ENCODE measurements around the gene RFTN1.

Gene RFTN1, protein sequence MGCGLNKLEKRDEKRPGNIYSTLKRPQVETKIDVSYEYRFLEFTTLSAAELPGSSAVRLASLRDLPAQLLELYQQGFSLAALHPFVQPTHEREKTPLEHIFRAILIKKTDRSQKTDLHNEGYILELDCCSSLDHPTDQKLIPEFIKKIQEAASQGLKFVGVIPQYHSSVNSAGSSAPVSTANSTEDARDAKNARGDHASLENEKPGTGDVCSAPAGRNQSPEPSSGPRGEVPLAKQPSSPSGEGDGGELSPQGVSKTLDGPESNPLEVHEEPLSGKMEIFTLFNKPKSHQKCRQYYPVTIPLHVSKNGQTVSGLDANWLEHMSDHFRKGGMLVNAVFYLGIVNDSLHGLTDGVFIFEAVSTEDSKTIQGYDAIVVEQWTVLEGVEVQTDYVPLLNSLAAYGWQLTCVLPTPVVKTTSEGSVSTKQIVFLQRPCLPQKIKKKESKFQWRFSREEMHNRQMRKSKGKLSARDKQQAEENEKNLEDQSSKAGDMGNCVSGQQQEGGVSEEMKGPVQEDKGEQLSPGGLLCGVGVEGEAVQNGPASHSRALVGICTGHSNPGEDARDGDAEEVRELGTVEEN

GRCh38 chr3:16513141-16514020 lies at the start of gene RFTN1:
RFTN1 (minus strand) TSS chr3:16513699; CDS start chr3:16493869, 19,830 bp downstream.
- peak in 1 of 2 experiments; percentile 23 for DNase-seq

- no peak for DNase-seq
These were observed 46.3 kb upstream of the RFTN1 start for GRCh38 chr3:16559653-16560365.

DNA sequence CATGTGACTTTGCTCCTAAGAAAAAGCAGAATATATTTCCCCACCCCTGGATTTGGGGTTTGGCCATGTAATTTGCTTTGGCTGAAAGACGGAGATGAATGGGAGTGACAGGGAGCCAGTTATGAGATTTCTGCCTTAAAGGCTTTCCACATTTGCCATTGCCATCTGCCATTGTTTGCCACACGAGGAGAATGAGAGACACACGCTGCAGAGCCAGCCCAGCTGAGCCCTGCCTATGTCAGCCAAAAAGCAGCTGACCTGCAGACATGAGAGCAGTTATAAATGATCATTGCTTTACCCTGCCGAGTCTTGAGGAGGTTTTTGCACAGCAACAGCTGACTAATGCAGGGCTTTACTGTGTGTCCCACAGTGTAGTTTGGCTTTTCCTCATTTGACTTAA lies 40.6 kb upstream of the RFTN1 start:
- DNase-seq: no peak

DNA sequence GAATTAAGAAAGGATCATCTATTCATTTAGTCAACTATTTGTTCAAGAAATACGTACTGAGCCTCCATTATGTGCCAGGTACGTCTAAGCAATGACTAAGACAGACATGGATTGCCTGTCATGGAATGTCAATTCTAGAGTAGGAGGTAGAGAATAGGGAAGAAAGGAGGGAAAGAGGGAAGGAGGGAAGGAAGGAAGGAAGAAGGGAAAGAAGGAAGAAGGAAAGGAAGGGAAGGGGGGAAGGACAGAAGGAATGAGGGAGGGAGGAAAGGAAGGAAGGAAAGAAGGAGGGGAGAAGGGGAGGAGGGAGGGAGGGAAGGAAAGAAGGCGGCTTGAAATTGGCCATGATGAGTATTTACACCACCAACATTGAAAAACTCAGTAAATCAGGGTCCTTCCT lies 39.3 kb upstream of the RFTN1 start:
- DNase-seq: no peak

DNA sequence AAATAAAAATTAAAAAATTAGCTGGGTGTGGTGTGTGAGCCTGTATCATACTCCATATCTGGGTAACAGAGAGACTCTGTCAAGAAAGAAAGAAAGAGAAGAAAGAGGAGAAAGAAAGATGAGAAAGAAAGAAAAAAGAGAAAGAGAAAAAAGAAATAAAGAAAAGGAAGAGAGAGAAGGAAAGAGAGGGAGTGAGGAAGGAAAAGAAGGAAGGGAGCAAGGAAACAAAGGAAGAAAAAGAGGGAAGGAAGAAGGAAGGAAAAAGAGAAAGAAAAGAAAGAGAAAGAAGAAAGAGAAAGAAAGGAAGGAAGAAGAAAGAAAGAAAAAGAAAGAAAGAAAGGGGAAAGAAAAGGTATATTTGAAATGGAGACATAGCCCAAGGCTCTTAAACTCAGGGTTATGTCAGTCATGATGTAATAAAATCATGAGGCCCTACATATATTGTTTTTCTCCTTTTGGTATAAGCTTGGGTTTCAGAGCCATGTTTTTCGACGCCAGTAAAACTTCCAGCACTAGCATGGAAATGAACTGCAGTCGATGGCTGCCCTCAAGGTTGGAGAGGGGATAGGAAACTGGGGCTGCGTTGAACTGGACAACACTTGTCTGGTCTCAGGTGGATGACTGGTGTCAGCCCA lies 38.0 kb upstream of the RFTN1 start:
- no peak for DNase-seq

- DNase-seq: peak; percentile 57 to 80
These were observed 37.3 kb upstream of the RFTN1 start for GRCh38 chr3:16550676-16551341.

DNA sequence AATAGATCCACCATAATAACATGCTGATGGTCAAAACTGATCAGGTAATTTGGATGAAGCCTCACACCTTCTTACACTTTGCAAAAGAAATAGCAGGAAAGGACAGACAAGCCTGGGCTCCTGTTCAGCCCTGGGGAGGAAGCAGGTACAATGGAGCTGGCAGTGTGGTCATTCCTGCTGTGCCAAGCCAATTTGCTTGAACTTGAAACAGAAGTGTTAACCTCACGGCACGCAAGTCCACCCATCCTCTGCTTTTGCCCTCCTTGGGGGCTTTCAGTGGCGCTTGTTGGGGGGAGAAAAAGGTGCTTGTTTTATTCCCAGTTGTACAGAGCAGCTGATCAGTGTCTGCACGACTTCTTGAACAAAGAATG lies 36.8 kb upstream of the RFTN1 start:
- DNase-seq: no peak

GRCh38 chr3:16548721-16549120 lies 35.2 kb upstream of the RFTN1 start:
- DNase-seq: no peak

GRCh38 chr3:16547561-16548357 lies 34.3 kb upstream of the RFTN1 start:
- no peak for DNase-seq

DNA sequence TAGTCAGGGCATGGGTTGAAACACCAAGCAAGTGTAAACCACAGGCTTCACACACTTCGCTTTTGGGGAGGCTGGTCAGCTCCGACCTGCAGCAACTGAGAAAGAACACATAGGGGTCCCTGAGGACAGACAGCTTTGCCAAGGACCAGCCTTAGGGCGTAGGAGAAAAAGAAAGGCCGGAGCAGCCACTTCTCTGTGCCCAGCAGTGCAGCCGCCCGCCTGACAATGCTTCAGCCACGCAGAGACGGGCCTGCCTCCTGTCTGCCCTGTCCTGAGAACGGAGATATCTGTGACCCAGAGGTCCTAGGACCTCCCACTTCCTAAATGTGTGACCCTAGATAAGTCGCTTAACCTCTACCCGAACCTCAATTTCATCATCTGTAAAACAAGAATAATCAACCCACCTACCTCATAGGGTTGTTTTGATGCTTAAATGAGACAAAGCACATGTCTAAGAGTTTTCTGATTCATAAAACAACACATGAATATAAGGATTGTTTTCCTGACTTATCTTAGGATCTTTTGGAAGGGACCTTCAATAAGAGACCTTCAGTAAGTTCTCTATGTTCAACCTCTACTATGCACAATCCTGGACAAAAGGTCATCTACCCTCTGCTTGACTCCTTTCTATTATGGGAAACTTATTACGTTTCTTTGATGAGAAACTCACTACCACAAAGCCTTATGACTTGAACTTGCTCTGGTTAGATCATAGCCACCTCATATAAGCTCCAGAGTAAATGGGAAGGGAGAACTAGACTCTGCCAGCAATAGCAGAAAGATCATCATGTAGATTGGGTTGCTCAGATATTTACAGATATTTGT lies 32.9 kb upstream of the RFTN1 start:
- no peak for DNase-seq

DNA sequence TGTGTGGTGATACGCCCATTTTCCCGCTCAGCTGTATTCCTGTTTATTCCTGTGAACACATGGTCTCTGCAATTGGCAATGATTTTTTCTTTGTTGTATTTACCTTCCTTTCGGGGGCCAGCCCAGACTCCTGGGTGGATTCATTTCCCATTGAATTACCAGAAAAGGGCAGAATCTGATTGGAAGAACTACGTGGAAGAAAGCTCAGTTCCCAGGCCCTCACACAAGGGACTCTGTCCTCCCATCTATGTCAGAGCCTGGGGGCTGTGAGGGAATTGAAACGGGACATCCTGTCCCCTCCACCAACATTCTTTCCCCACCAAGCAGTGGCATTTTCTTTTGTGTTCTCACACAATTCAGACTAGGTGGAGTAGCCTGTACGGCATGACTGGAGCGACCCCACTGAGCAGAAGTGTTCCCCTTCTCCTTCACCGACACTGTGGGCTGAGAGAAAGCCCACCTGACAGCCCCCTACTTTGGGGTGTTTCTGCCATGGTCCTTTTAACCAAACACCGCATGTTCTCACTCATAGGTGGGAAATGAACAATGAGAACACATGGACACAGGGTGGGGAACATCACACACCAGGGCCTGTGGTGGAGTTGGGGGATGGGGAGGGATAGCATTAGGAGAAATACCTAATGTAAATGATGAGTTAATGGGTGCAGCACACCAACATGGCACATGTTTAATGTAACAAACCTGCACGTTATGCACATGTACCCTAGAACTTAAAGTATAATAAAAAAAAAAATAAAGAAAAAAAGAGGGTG lies 32.1 kb upstream of the RFTN1 start:
- DNase-seq: no peak

DNA sequence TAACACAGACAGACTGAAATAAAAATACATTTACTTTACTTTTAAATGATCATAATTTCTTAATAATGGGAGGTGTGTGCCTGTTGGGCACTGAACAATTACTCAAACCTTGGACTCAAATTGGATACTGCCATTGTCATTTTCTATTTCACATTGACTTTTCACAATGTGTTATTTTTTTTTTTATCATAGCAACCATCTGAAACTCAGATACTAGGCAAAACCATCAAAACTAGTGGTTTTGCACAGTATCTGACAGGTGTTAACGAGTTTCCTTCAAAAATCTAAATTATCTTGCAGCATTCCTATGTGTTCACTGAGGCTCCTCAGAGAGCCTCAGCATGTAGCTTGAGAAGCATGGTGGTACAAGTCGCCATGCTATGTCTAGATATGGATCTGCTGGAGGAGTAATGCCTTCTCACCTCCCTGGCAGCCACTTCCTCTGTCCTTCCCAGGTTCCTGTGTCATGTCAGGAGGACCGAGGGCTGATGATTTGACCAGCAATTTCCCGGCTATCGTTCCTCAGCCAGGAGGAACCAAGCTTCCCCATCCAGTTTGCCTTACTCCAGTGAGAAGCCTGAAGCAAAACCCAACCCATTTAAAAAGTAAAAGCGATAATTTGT lies 29.9 kb upstream of the RFTN1 start:
- no peak for DNase-seq

DNA sequence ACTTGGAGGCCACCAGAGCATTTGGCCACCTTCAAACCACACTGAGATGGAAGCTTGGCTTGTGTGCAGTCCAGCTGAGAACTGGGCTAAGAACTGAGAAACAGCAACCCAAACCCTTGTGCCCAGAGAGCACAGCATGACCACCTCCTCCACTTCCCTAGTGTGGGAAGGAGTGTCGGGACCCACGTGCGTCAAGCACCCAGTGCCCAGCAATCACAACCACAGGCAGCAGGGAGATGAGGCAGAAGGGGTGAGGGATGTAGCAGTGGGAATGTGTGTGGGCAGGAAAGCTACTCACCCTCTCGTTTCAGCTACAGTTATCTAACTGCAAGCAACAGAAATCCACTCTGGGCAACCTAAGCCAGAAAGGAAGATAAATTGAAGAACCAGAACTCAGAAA lies 25.0 kb upstream of the RFTN1 start:
- no peak for DNase-seq

- DNase-seq: no peak
These were observed 23.5 kb upstream of the RFTN1 start for GRCh38 chr3:16536996-16537395.

GRCh38 chr3:16536344-16536663 lies 22.8 kb upstream of the RFTN1 start:
- no peak for DNase-seq

DNA sequence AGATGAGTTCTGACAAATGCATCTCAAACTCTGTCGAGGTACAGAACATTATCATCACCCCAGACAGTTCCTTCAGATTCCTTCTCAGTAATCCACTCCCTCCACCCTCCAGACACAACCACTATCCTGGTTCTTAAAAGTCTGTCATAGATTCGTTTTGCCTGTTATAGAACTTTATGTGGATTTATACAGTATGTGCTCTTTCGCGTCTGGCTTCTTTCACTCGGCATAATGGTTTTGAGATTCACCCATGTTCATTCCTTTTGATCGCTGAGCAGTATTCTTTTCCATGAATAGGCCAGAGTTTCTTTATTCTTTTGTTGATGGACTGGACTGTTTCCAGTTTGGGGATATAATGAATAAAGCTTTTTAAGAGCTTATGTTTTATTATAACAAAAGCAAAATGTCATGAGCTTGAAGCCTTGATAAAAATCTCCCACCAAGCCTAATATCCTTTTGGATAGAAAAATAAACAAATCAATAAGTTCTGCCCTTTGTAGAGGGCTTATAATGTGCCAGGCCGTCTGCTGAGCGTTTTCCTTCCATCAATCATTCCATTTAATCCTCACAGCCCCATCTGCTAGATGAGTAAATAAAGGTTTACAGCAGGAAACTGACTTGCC lies 21.3 kb upstream of the RFTN1 start:
- peak in 1 of 2 experiments; percentile 58 for DNase-seq

GRCh38 chr3:16533928-16534574 lies 20.6 kb upstream of the RFTN1 start:
- DNase-seq: peak; percentile 89 to 96

GRCh38 chr3:16529264-16529663 lies 15.8 kb upstream of the RFTN1 start:
- DNase-seq: no peak
